ENCODE results near the gene CNOT6. TPM values are rescaled to one million over a fixed set of nuclear protein-coding genes. Genes with fewer than 3 reads are reported as not detected.

The CNOT6 gene
- total RNA-seq, 4 donors from 2014 or later: 11.0 to 17.8 (median 15.0) TPM

GRCh38 chr5:180466316-180466715 is 27.9 kb upstream of the CNOT6 start:
- no peaks in the 10 kb centered on the region for H3K36me3 ChIP-seq
- H3K9me3 ChIP-seq: no peaks in the 10 kb centered on the region
- peak in 1 of 2 donors; percentile 69 for DNase-seq (ENCODE audit: low spot score in 2 of 2)
- 90% methylated on average over 2 of the region's 15 CpGs for WGBS
- TF ChIP-seq POLR2AphosphoS5 (IDR thresholded peaks at IDR 0.05) (no peak), POLR2A (IDR thresholded peaks at IDR 0.05) (no peak), CTCF (IDR thresholded peaks at IDR 0.05) (no peak), EP300 (IDR thresholded peaks at IDR 0.05) (no peak)
- H3K4me3 ChIP-seq: no peak overlapping the region
- peaks cover 16% of the 10 kb centered on the region for H3K4me1 ChIP-seq
- no peak overlapping the region for H3K27ac ChIP-seq
- H3K27me3 ChIP-seq: peaks cover 4% of the 10 kb centered on the region

GRCh38 chr5:180467028-180467975 is 26.9 kb upstream of the CNOT6 start:
- Histone ChIP-seq H3K36me3 (no peaks in the 10 kb centered on the region), H3K27ac (no peak overlapping the region), H3K4me3 (no peak overlapping the region), H3K27me3 (peaks cover 4% of the 10 kb centered on the region), H3K9me3 (no peaks in the 10 kb centered on the region), H3K4me1 (peaks cover 16% of the 10 kb centered on the region)
- WGBS: 48% methylated on average over 22 of the region's 22 CpGs
- DNase-seq (ENCODE audit: low spot score in 2 of 2): peak in 1 of 2 donors; percentile 74
- TF ChIP-seq CTCF (IDR thresholded peaks at IDR 0.05) (no peak), EP300 (IDR thresholded peaks at IDR 0.05) (no peak), POLR2AphosphoS5 (IDR thresholded peaks at IDR 0.05) (no peak), POLR2A (IDR thresholded peaks at IDR 0.05) (no peak)

DNA sequence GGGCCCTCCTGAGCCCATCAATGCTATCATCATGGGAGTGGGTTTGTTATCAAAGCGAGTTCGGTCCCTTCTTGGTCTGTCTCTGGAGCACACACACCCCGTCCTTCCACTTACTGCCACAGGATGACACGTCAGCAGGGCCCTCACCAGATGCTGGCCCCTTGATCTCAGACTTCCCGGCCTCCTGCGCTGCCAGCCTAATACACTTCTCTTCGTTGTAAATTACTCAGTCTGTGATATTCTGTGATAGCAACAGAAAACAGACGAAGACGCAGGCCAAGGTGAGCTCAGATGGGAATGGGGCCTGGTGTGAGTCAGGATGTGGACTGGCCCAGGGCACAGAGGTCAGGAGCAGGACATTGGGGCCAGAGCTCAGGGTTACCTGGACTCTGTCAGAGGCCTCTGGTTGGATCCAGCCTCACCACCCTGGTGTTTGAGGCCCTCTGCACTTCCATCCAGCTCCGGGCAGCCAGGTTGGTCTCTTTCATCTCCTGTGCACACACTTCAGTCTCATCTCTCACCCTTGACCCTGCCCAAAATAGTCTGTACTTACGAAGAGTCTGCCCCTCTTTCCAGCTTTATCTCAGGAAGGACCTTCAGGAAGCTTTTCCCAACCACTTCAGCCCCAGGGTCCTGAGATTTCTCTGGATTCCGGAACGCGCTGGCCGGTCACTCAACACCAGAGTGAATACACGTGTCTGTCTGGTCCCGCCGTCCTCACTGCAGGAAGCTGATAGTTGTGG is 26.0 kb upstream of the CNOT6 start:
- Histone ChIP-seq H3K9me3 (no peaks in the 10 kb centered on the region), H3K4me1 (peaks cover 16% of the 10 kb centered on the region), H3K36me3 (no peaks in the 10 kb centered on the region), H3K27ac (no peak overlapping the region), H3K4me3 (no peak overlapping the region), H3K27me3 (peaks cover 4% of the 10 kb centered on the region)
- peak in 1 of 2 donors; percentile 60 for DNase-seq (ENCODE audit: low spot score in 2 of 2)
- 91% methylated on average over 18 of the region's 18 CpGs for WGBS
- TF ChIP-seq POLR2A (IDR thresholded peaks at IDR 0.05): no peak
- no peak for TF ChIP-seq CTCF (IDR thresholded peaks at IDR 0.05)
- no peak for TF ChIP-seq EP300 (IDR thresholded peaks at IDR 0.05)
- no peak for TF ChIP-seq POLR2AphosphoS5 (IDR thresholded peaks at IDR 0.05)

- TF ChIP-seq CTCF (IDR thresholded peaks at IDR 0.05) (no peak), POLR2AphosphoS5 (IDR thresholded peaks at IDR 0.05) (no peak), POLR2A (IDR thresholded peaks at IDR 0.05) (no peak), EP300 (IDR thresholded peaks at IDR 0.05) (no peak)
- Histone ChIP-seq H3K36me3 (no peaks in the 10 kb centered on the region), H3K27me3 (peaks cover 4% of the 10 kb centered on the region), H3K27ac (no peak overlapping the region), H3K4me3 (no peak overlapping the region), H3K4me1 (peaks cover 16% of the 10 kb centered on the region), H3K9me3 (no peaks in the 10 kb centered on the region)
- WGBS: 88% methylated on average over 21 of the region's 22 CpGs
- DNase-seq (ENCODE audit: low spot score in 2 of 2): peak in 1 of 2 donors; percentile 65
These were observed 25.2 kb upstream of the CNOT6 start for GRCh38 chr5:180468732-180469585.

Data from suprapubic skin (tissue), 4 donors.